Keratinocyte (primary cell): Measurements from ENCODE around the gene HLA-DOB.

Experiments used
- EZH2 ChIP-seq: IDR thresholded peaks from one replicate; pipeline ENCODE4 v1.6.1; 2012; ENCODE audit warnings: inconsistent platforms, mild to moderate bottlenecking, low read length, moderate library complexity
- TF ChIP-seq, protein P1 (sequence below), 3 experiments: IDR thresholded peaks in 1 of 3; conservative IDR thresholded peaks in 1 of 3; optimal IDR thresholded peaks in 1 of 3; 2 replicates in 2 of 3; 3 replicates in 1 of 3; pipeline versions ENCODE3 to v1.5.1; 2011; ENCODE audit warnings: low read length in 3 of 3, mild to moderate bottlenecking in 3 of 3, moderate library complexity in 2 of 3, control low read depth in 1 of 3, inconsistent platforms in 1 of 3; ENCODE audit not compliant: insufficient read depth in 2 of 3; ENCODE audit errors: extremely low read depth in 1 of 3

DNA sequence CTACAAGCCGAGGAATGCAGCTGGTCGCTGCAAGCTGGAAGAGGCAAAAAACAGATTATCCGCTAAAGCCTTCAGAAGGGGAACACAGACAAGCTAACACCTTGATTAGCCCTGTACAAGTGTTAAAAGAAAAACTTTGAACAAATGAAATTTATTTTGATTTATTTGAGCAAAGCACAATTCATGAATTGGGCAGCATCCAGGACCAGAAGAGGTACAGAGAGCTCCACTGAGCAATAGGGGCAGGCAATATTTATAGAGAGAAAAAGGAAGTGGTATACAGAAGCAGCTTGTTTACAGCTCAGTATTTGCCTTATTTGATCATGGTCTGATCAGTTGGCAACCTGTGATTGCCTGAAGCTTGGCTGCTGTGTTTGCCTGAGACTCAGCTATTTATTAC lies 17.6 kb downstream of the HLA-DOB start:
- TF ChIP-seq EZH2, result no peak
- TF ChIP-seq, protein P1, sequence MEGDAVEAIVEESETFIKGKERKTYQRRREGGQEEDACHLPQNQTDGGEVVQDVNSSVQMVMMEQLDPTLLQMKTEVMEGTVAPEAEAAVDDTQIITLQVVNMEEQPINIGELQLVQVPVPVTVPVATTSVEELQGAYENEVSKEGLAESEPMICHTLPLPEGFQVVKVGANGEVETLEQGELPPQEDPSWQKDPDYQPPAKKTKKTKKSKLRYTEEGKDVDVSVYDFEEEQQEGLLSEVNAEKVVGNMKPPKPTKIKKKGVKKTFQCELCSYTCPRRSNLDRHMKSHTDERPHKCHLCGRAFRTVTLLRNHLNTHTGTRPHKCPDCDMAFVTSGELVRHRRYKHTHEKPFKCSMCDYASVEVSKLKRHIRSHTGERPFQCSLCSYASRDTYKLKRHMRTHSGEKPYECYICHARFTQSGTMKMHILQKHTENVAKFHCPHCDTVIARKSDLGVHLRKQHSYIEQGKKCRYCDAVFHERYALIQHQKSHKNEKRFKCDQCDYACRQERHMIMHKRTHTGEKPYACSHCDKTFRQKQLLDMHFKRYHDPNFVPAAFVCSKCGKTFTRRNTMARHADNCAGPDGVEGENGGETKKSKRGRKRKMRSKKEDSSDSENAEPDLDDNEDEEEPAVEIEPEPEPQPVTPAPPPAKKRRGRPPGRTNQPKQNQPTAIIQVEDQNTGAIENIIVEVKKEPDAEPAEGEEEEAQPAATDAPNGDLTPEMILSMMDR (optimal IDR thresholded peaks at IDR 0.05 in 1 of 3, IDR thresholded peaks at IDR 0.05 in 1 of 3, conservative IDR thresholded peaks at IDR 0.05 in 1 of 3; ENCODE audit: extremely low read depth in 1 of 3, insufficient read depth in 2 of 3, low read length in 3 of 3), result no peak
